Activated effector memory CD4-positive, alpha-beta T cell treated with anti-CD3 and anti-CD28 coated beads, Interleukin-2, amount 50 U/mL, for 16 hours (primary cell): Measurements from ENCODE around the gene BICDL1.
"Not testable (repeated sequence)": the region's sequence is repeated elsewhere in the genome, so short reads cannot be mapped to it uniquely, and the experiment has no call there.

Experiments
- DNase-seq: peaks from one replicate; pipeline ENCODE4 v3.0.0-alpha.2; 2020

Gene BICDL1, protein sequence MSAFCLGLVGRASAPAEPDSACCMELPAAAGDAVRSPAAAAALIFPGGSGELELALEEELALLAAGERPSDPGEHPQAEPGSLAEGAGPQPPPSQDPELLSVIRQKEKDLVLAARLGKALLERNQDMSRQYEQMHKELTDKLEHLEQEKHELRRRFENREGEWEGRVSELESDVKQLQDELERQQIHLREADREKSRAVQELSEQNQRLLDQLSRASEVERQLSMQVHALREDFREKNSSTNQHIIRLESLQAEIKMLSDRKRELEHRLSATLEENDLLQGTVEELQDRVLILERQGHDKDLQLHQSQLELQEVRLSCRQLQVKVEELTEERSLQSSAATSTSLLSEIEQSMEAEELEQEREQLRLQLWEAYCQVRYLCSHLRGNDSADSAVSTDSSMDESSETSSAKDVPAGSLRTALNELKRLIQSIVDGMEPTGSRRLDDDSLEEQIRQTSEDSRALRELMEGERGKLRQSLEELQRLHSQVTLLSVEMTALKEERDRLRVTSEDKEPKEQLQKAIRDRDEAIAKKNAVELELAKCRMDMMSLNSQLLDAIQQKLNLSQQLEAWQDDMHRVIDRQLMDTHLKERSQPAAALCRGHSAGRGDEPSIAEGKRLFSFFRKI

GRCh38 chr12:119988472-119989360, at the start of gene BICDL1:
BICDL1 (plus strand) TSS chr12:119989236; CDS start chr12:119989869, 633 bp downstream.
- peak; percentile 99 for DNase-seq

- no peak for DNase-seq
Measured at GRCh38 chr12:119940897-119941296, 48.1 kb upstream of the BICDL1 start.

GRCh38 chr12:119942386-119942785, 46.6 kb upstream of the BICDL1 start:
- no peak for DNase-seq

DNA sequence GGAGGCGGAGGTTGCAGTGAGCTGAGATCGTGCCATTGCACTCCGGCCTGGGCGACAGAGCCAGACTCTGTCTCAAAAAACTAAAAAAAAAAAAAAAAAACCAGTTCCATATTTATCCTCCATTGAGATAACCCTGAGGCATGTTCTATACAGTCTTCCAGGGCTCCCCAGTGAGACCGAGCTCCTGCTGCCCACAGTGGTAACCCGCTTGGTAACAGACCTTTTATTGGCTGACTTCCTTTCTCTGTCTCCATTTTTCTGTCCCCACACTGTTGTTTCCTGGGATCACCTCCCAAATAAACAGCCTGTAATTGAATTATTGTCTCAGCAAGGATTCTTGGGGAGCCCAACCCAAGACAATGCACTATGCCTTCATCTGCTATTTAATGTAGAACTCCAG, 42.8 kb upstream of the BICDL1 start:
- DNase-seq, result no peak

DNA sequence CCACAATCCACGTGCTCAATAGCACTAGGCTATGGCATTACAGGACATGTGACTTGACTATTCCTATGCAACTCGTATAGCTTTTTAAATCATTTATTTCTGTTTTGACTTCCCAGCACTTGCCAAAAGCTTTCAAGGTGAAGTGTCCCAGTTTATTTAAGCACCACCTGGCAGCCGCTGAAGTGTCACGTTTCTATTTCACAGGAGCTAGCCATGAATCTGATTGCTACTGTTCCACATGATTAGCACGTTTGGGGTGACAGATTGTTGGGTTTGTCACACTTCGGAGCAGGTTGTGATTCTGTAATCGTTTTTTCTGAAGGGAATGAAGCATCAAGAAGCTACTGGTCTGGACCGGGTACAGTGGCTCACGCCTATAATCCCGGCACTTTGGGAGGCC, 39.9 kb upstream of the BICDL1 start:
- no peak for DNase-seq

GRCh38 chr12:119949594-119949993, 39.4 kb upstream of the BICDL1 start:
- DNase-seq, result no peak

DNA sequence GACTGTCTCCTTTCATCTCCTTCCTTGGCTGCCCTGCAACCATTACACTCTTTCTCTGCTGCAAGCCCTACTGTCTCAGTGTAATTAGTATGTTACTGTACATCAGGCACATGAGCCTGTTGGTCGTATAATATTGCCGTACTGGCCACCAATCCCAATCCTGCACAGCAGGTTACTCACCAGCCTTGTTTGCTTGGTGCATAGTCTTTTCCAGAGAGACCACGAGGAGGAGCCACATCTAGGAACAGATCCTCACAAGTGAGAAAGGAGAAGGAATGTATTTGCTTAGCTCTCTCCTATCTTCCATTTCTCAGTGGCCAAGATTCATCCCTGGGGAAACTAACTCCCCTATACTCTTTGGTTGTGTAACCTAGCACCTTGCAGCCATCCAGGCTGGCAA, 33.0 kb upstream of the BICDL1 start:
- DNase-seq, result no peak

DNA sequence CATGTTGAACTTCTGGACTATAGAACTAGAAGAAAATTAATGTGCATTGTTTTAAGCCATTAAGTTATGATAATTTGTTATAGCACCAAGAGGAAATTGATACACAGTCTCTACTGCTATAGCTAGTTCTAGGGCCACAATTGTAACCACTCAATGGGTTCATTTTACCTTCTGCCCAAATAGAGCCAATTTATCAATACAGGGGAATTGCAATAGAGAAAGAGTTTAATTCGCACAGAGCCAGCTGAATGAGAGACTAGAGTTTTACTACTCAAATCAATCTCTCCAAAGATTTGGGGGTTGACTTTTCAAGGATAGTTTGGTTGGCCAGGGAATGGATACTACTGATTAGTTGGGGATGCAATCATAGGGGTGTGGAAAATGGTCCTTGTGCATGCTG, 31.9 kb upstream of the BICDL1 start:
- DNase-seq, result no peak

DNA sequence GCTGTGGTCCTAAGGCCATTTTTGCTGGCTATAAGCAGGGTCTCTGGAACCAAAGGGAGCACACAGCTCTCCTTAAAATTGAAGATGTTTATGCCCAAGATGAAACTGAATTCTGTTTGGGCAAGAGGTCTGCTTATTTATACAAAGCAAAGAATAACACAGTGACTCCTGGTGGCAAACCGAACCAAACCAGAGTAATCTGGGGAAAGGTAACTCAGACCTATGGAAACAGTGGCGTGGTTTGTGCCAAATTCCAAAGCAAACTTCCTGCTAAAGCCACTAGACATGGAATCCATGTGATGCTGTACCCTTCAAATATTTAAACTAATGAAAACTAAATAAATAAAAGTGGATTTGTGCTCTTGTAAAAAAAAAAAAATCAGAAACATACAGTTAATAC, 29.6 kb upstream of the BICDL1 start:
- DNase-seq, result no peak

GRCh38 chr12:119964123-119964522, 24.9 kb upstream of the BICDL1 start:
- DNase-seq, result no peak

DNA sequence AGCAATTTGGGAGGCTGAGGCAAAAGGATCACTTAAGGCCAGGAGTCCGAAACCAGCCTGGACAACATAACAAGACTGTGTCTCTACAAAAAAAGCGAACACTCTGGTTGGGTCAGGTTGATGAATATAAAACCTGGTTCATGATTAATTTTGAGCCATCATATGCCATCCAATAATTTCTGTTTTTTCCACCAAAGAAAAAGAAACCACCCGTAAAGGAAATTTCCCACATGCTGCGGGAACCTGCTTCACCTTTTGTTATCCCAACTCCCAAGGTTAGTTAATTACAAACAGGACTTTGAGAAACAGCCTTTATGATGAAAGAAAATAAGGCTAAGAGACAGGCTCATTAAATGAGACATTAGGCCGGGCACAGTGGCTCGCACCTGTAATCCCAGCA, 24.1 kb upstream of the BICDL1 start:
- DNase-seq, result no peak

DNA sequence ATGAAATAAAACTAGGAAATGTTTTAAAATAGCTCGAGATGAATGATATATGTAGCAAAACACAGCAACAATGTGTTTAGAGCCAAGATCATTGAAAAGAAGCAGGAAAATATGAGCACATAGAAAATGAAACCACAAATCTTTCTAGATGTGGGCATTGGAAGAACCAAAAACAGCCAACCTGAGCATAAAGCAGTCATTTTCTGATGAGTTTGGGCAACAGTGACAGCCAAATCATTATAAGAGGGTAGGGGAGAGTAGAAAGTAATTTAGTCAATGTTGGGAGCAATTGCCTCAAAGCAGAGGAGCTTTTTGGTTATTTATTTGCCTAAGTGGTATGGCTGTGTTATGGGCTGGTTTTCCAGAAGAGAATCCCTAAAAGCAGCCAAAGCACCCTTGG, 8.8 kb upstream of the BICDL1 start:
- DNase-seq, result no peak

DNA sequence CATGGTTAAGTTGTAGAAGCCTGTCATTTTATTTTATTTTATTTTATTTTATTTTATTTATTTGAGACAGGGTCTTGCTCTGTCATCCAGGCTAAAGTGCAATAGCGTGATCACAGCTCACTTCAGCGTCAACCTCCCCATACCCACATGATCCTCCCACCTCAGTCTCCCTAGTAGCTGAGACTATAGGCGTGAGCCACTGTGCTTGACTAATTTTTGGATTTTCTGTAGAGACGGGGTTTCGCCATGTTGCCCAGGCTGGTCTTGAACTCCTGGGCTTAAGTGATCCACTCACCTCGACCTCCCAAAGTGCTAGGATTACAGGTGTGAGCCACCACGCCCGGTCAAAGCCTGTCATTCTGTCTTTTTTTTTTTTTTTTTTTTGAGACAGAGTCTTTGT, 8.3 kb upstream of the BICDL1 start:
- DNase-seq, result not testable (repeated sequence)

DNA sequence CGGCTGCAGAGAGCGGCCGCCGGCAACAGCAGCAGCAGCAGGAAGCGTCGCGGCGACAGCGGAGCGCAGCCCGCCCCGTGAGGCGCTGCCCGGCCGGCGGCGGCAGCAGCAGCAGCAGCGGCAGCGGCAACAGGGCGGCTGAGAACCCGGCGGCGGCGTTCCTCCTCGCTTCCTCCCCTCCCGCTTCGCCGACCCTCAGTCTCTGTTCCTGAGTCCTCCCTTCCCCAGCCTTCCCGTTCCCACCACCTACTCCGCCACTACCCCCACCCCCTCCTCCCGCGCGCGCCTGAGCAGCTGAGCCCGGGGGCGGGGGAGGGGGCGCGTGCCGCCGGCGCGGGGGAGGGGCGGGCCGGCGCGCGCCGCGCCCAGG, 310 bp downstream of the BICDL1 start:
- DNase-seq, result no peak

DNA sequence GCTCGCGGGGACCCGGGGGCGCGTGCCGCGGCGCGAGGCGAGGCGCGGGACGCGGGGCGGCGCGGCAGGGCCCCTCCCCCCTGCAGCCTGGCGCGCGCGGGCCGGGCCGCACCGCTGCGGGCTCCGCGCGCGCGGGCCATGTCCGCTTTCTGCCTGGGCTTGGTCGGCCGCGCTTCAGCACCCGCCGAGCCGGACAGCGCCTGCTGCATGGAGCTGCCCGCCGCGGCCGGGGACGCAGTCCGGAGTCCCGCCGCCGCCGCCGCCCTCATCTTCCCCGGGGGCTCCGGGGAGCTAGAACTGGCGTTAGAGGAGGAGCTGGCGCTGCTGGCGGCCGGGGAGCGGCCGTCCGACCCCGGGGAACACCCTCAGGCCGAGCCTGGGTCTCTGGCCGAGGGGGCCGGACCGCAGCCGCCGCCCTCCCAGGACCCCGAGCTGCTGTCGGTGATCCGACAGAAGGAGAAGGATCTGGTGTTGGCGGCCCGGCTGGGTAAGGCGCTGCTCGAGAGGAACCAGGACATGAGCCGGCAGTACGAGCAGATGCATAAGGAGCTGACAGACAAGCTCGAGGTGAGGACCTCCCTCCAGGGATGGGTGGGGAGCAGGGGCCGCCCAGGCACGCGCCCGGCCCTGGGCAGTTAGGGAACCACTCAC, 820 bp downstream of the BICDL1 start:
- peak; percentile 91 for DNase-seq

DNA sequence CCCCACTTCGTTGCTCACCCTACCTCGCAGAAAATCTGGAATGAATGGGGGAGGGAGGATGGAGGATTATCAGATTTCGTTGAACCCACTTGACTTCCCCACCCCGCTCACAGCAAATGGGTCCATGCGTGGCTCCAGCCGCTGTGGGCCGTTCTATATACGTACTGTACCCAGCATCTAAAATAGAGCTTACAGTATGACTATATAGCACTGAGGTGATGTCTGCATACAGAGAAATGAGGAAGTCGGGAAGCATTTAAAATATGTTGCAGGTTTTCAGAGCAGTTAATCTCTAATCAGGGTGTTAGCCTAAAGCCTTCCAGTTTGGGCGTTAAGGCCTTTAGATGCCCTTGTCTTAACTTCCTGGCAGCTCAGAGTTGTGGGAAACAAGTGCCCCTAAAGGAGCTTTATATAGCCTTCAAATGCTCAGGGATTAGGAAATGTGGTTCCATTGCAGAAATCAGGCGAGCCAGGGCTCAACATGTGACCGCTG, 1.4 kb downstream of the BICDL1 start:
- peak; percentile 73 for DNase-seq

GRCh38 chr12:119992129-119992705, 3.2 kb downstream of the BICDL1 start:
- DNase-seq, result no peak

- no peak for DNase-seq
Measured at GRCh38 chr12:119994892-119995658, 6.0 kb downstream of the BICDL1 start.

DNA sequence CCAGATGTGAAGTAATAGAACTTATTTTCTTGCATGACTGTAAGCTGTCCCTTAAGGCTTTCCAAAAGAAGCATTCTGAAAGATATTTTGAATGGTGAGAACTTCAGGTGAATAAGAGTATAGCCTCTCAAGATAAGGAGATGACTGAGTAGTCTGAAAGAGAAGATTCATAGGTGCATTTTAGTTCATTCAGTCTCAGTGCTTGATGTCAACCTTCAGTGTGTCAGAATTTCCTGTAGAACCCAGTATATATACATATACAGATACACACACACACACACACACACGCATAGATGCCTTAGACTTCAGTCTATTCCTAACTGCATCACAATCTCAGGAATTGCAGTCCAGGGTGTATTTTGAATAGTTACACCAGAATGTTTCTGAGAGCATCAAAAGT, 7.4 kb downstream of the BICDL1 start:
- DNase-seq, result no peak

GRCh38 chr12:119998471-119999245, 9.6 kb downstream of the BICDL1 start:
- no peak for DNase-seq

- DNase-seq, result no peak
Measured at GRCh38 chr12:120000556-120000955, 11.5 kb downstream of the BICDL1 start.
